Activated T-cell treated with anti-CD3 and anti-CD28 coated beads, Interleukin-2, amount 50 U/mL, for 48 hours (primary cell): ENCODE data around the gene CLMP.

Experiments used
- DNase-seq, 2 experiments: peaks; one replicate each; pipeline ENCODE4 v3.0.0-alpha.2; 2020

CLMP gene

DNA sequence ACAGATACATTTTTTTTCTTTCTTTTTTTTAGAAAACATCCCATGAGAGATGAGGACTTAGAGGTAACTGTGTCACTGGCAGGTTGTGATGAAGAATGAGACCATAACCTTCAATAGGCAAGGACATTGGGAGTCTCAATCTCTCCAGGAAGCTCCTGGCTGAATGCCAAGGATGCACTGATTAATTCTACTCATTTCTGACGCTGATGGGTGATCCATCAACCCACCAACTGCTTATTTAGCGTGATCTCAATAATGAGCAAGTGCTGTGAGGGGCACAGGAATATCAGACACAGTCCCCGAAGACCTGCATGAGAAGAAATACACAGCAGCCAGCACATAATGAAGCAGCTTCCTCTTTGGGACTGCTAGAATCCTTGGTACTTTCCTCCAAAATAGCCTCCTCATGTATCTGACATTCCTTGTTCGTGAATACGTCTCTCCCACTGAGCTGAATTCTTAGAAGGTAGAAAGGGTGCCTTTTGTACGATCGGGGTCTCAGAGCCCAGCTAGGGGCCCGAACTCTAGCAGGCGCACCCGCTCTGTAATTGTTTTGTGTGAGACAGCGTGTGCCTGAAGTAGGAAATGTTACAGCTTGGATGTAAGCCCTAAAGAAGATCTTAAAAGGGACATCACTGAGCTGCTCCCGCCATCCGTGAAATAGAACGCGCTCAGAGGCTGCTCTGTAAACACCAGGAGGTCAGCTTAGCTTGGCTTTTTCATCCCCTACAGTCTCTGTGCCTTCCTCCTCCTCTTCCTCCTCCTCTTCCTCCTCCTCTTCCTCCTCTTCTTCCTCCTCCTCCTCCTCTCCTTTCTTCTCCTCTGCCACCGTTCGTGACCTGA is 7.2 kb downstream of the CLMP start:
- DNase-seq = no peak

DNA sequence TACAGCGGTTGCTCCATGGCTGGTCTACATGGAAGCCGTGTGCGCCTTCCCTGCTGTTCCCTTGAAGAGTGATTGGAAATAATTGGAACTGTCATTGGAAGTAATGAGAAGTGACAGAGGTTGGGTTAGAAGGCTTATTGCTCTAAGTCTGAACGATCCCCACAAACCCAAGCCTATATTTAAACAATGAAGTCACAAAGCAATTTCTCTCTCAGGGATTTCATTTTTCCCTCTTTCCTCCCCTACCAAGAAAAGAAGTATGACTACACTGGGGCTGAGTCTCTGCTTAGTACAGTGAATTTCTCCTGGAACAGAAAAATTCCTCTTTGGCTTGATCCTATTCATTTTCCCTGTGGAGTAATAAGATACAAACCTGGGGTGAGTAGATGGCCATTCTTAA is 7.8 kb downstream of the CLMP start:
- no peak for DNase-seq

DNA sequence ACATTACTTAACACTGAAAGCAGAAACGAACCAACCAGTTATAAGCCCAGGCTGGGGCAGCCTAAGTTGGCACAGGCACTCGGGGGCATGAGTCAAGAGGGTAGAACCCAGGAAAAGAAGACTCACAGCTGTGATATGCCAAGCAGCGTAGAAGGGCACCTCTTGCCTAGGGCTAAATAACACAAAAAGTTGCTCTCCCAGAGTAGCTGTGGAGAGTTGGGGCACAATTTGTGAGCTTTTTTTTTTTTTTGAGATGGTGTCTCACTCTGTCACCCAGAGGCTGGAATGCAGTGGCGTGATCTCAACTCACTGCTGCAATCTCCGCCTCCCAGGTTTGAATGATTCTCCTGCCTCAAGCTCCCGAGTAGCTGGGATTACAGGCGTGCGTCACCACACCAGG is 8.8 kb downstream of the CLMP start:
- DNase-seq = no peak

DNA sequence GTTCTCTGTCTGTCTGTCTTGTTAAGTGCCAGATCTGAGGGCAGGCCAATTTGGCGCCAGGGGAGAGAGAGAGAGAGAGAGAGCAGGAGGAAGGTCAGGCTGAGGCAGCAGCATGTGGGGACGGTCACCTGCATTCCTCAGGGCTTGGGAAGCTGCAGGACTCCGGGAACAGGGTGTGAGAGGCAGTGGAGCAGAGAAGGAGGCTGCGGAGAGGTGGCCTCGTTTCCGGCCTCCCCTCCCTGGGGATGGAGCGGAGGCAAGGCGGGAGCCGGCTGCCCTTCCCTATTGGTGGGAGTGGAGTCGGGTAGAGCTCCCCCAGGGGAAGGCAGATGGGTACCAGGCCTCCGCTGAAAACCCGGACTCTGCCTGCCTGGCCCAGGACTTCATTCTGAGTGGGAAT is 9.7 kb downstream of the CLMP start:
- DNase-seq = no peak

DNA sequence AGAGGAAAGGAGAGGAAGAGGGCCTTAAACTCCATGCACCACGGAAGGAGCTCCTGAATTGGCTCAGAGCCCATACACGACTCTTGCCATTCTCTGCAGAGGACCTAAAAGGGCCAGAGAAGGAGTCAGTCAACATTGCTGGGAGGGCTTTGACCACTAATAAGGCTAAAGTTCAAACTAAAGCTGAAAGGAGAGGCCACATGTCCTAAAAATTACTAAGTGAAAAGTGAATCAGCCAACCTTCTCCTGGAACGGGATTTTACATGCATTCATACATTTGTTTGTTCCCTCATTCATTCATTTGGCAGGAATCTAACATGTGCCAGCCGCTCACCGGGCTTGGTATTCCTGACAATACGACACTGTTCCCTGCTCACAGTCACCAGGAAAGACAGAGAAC is 10.5 kb downstream of the CLMP start:
- no peak for DNase-seq

DNA sequence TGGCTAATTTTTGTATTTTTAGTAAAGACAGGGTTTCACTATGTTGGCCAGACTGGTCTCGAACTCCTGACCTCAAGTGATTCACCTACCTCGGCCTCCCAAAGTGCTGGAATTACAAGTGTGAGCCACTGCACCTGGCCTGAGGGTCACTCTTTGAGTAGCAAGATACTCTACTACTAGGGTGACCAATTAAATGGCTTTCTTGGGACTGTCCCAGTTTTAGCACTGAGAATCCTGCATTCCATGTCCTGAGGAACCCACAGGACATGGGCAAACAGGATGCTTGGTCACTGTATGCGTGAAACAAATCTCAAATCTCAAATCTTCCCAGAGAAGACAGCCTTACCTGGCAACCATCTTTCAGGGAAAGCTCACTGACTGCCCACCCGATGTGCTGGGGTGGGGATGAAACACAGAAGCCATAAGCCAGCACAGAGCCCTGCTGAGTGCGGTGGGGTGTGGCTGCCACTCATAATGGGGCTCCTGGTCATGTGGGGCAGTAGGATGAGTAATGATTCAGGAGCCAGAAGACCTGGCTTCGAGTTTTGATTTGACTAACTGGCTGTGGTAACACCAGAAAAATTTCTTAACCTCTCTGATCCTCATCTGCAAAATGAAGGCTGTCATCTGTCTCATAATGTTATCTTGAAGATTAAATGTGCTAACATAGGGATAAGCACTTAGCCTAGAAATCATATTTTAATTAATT is 11.5 kb downstream of the CLMP start:
- DNase-seq = peak; percentile 29 to 52

DNA sequence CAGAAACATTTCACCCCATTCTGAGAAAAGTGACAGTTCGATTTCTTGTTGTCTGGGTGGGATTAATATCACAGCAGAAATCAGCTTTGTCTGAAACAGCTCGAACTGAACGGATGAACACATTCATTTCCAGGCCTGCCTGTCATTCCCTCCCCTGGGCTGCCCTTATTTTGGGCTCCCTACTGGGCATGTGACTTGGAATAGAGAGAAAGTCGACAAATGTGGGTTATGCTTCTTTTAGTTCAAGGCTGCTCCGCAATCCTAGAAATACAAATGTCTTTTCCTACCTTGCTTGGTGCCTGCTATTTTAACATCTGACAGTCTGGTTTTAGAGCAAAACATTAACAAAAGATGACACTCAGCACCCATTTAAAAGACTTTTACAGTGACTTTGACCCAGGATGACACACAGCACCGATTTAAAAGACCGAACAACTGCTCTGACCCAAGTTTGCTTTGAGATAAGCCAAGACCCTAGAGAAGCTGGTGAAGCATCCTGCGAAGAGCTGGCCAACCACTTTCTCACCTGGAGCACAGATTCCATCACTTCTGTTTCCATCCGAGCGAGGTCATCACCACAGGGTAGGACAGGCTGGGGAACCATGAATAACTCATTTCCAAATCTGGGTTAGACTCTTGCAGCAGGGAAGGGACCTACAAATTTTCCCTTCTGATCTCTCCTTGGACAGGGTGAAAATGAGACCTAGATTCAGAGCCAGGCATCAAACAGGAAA is 13.1 kb downstream of the CLMP start:
- DNase-seq = no peak

DNA sequence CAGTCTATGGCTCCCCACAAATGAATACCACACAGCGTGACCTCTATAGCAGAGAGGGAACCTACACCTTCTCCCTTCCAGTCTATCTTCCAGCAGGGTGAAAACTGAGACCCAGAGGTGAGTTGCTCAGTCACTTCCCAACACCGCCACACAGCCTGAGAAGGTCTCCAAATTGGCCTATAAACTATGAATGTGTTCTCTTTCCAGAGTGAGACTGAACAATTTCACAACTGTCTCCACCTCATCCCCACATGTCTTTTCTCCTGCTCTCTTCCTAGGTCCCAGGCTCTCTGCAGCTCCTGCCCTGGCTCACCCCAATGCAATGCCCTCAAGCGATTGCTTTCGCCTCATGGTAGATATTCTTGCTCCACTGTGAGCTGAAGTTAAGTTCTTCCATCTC is 14.0 kb downstream of the CLMP start:
- DNase-seq = no peak

DNA sequence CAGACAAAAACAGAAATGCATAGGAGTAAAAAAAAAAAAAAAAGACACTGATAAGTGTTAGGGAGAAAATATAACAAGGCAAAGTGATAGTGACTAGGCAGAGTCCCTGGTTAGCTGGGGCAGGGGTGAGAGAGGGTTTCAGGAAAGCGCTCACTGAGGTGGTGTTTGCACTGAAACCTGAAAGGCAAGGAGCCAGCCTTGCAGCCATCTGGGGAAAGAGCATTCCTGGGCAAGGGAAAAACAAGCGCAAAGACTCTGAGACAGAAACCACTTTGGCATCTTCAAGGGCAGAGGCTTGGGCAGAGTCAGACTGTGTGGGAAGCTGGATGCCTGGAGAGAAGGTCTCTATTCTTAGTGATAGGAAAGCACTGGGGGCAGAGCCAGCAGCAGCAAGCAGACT is 14.5 kb downstream of the CLMP start:
- DNase-seq = no peak

DNA sequence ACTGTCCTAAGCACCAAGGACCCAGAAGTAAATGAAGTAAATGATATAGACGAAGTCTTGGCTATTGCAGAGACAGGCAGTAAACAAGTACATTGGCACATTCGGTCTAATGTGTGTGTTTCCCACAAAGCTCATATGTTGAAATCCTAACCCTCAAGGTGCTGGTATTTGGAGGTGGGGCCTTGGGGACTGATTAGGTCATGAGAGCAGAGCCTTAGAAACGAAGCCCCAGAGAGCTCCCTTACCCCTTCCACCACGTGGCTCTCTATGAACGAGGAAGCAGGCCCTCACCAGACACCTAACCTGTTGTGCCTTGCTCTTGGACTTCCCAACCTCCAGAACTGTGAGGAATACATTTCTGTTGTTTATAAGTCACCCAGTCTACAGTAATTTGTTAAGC is 14.9 kb downstream of the CLMP start:
- no peak for DNase-seq

DNA sequence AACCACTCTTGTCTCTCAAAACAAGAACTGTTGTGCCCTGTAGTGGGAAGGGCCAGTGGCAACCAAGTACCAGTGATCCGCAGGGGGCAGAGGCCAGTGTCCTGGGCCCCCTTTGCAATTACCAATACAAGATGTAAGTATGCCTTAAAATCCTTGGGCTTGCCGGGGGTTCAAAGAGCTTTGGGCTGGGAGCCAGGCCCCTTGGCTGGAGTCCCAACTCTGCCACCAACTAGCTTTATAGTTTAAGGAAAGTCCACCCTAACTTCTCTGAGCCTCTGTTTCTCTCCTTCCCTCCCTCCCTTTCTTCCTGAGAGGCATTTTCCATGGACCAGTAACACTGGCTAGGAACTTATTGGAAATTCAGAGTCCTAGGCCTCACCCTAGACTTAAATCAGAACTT is 15.5 kb downstream of the CLMP start:
- DNase-seq = no peak

DNA sequence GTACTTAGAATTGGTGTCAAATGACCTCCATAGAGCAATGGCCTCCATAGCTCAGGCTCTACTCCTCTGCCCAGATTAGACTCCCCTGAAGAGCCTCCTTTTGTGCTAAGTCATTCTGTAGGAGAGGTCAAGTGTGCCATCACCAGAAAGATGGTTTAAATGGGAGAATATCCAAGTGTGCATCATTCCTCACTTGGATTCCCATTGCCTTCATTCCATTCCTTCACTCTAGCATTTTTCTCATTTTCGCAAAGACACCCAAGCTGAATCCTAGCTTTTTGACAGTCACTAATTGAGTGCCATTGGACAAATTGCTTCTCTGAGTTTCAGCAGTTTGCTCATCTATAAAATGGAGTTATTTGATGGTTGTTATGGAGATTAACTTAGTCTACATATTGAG is 16.9 kb downstream of the CLMP start:
- DNase-seq = no peak

DNA sequence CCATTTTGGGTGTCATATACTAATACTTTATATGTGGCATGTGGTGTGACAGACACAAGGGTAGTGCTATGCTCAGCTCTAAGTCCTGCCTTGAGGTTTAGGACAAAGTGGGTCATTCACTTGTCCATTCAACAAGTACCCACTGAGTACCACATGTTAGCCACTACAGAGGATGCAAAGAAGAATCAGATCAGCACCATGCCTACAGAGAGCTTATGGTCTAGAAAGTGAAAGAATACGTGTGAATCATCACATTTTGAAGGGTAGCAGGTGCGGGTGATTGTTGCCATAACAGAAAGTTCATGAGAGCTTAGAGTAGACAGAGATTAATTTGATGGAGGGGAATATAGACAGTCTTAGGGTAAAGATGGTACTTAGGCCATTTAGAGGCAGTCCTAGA is 18.3 kb downstream of the CLMP start:
- DNase-seq = no peak

DNA sequence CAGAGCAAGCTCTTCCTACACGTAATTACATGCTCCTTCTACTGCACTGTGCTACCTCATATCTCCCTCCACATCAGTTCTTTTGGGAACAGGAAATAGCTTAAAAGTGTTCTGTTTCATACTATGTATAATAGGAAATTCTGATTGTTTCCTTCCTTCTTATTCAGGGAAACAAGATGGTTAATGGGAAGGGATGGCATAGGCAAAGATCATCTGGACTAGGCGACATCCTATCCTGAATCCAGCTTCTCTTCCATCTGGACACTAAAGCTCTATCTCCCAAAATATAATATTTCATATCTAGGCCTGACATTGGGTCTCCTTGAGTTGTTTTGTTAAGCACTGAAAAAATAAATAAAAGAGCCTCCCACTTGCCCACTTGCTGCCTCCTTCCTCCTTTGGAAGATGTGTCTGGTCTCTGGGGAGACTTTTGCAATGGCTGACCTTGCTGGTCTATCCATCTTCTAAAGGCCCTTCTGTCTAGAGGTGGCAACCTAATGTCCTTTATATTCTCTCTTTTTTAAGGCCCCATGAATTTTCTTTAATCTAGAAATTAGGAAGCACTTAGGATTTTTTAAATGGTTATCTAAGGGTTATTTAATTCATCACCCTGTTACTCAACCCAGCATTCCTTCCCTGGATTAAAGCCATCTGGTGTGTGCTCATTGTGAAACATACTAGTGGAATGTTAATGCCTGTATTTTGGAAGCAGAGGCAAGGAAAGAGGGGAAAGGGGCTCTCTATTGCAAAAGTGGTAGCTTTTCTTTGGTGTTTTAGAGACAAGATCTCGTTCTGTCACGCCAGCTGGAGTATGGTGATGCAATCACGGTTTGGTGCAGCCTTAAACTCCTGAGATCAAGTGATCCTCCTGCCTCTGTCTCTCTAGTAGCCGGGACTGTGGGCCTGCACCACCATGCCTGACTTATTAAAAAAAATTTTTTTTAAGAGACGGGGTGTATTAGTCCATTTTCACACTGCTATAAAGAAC is 20.6 kb downstream of the CLMP start:
- no peak for DNase-seq

DNA sequence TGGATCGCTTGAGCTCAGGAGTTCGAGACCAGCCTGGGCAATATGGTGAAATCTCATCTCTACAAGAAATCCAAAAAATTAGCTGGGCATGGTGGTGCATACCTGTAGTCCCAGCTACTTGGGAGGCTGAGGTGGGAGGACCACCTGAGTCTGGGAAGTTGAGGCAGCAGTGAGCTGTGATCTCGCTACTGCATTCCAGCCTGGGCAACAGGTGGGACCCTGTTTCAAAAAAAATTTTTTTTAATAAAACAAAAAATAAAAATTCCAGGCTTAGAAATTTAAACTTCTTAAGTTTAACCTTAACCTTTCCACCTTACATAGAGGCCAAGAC is 21.2 kb downstream of the CLMP start:
- DNase-seq = no peak

DNA sequence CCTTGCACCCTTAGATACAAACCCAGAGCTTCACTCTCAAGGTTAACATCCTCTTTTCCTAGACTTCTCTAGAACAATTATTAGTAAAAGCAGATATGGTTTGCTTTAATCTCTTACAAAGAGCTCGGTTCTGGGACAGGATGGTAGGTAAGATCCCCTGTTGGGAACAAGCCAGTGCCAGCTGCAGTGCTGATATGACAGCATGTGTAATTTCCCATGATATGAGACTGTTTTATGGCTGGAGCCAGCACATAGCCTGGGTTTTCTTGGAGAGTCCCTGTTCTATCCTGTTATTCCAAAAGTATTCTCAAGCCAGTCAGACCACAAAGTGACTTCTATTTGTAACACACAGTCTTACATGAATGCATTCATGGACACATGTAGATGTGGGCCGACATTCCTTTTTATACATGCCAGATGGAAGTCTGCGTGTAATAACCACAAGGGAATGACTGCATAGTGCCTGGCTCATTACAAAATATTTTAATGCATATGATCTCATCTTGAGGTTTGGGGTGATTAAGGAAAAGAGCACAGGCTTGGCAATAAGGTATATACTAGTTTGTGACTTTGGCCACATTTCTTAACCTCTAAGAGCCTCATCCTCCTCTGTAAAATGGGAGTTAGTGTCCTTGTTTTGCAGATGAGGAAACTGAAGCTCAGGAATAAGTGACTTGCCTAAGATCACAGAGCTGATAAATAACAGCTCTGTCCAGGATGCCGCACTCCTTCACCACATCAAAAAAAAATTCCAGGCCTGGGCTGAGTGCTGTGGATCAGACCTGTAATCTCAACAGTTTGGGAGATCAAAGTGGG is 21.8 kb downstream of the CLMP start:
- no peak for DNase-seq

DNA sequence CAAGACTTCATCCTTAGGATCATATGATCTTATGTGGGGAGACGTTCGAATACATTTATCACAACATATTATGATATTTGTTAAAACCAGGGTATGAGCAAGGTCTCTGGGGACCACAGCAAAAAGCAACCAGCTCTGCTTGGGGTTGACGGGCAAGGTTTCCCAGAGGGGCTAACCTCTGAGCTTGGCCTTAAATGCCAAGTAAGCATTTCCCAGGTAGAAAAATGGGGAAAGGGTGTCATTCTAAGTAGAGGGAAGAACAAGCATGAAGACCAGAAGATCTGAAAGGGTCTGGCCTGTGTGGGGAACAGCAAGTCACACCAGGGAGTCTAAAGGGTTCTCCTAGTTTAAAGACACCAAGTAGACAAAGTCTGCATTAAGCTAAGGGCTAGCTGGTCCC is 24.1 kb downstream of the CLMP start:
- no peak for DNase-seq

DNA sequence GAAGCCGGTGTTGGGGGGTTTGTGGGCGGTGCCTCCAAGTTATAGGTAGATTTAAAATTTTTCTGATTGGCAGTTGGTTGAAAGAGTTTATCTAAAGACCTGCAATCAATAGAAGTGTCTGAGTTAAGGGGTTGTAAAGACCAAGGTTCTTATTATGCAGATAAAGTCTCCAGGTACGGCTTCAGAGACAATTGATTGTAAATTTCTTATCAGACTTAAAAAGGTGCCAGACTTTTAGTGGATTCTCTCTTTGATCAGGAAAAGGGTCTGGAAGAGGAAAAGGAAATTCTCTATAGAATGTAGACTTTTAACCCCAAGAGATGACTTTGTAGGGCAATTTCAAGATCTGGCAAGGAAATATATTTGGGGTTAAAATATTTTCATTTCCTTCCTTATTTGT is 25.2 kb downstream of the CLMP start:
- DNase-seq = no peak

DNA sequence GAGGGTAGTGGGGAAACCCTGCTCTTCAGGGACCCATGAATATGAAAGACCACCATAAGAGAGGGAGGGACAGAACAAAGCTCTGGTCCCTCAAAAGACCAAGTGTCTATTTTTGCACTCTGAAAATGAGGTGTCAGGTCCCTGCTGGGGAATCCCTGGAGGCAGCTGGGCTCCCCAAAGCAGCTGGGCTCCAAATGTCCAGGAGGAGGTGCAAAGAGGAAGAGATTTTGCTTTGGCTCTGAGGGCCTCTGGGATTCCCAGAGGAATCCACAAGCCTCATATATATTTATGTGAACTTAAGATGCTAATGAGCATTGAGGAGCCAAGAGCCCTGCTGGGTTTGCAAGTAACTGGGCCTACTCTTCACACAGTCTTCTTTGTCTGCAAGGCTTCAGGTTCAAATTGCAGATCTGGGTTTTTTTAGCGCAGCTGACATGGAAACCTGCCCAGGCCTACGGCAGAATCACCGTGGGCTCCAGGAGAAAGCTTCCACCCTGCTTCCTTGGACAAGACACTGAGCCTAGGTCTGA is 26.0 kb downstream of the CLMP start:
- DNase-seq = no peak

DNA sequence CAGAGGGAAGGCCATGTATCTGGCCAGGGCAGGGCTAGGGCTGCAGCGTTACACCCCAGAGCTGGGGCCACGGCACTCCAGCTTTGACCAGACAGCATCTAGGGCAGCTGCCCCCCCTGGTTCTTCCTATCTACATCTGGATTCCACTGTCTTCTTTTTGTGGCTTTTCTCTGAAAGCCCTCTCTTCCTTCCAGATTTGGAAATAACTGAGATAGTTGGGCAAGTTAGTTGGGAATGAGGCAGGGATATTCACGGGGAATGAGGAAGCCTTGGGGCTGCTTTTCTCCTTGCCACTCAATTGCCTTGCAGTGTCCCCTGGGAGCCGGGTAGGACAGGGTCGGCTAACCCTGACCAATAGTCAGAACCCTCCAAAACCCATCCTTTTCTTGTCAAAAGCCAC is 26.8 kb downstream of the CLMP start:
- DNase-seq = no peak

DNA sequence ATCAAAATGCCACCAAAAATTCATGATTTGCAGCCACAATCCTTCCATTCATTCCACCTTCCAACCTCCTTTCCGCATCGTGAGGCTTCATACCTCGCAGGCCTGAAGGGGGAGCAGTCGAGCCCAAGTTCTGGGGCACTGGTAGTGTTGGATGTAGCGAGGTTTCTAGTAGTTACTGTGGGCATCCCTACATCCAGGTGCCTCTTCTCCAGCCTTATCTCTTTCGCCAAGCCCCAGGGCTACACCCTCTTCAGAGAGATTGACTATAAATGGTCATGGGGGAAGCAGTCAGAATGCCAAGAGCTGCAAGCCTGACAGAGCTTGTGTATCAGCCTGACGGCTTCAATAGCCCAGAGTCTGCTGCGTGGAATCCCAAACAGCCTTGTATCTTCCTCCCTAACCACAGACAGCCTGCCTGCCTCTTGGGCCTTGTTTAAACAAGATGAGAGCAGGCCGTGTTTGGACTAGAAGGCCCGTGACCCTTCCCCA is 28.9 kb downstream of the CLMP start:
- DNase-seq = peak; percentile 48 to 49
